ENCODE results near the gene PMS1.
A peak's percentile ranks its signal among the peaks of the same experiment; 100 is the strongest.
"Not testable (repeated sequence)": the region's sequence is repeated elsewhere in the genome, so short reads cannot be mapped to it uniquely, and the experiment has no call there.

Gene PMS1

GRCh38 chr2:189783927-189784867 is at the start of gene PMS1, which contains the start of gene ORMDL1:
Gene PMS1 (plus strand): TSS chr2:189784450. CDS start chr2:189791810, 7,360 bp downstream.
Gene ORMDL1 (minus strand): TSS chr2:189784339. CDS start chr2:189782595, 1,744 bp downstream.
- peak; percentile 66 to 98 (median 94) for DNase-seq

DNA sequence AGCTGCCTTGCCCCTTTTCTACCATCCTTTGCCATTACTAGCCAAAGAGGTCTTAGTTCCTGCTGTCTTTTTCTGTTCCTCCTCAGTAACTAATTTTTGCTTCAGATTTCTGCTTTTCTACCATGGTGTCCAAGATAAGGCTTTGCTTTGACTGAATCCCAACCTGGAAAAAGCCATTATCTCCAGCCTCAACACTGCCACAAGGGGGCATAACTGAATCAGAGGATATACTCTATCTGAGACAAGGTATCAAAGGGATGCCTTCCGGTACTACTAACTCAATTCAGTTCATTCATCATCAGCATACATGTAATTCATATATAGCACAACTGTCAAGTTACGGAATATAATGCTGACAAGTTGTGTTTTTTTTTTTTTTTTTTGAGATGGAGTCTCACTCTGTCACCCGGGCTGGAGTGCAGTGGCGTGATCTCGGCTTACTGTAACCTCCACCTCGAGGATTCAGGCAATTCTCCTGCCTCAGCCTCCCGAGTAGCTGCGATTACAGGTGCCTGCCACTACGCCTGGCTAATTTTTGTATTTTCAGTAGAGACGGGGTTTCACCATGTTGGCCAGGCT is 33.1 kb upstream of the PMS1 start:
- peak in 3 of 56 donors; percentile 0 to 18 (median 13) for DNase-seq

DNA sequence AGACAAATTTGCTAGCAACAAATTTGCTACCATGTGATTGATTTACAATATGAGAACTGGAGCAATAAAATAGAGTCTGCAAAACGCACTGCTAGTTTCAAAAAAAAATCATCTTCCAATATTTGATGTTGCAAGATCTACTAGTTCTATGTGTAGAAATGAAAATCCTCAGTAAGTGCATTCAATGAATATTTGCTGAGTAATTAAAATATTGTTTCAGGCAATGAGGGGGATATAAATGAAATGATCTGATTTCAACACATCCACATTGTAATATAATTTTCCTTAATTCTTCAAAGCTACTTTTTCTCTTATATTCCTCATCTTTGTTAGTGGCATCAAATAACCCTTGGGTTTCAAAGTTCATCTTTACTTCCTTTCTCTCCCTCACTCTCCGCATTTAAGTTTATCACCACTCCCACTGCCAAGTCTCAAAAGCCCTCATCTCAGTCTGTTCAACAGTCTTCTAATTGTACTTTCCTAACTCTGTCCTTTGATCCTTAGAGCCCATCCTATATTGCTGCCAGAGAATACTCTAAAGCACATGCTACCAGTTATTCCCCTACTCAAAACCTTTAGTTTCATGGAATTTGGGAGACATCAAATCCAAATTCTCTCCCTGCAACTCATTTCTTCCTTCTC is 27.8 kb upstream of the PMS1 start:
- no peak for DNase-seq

GRCh38 chr2:189760154-189760553 is 24.1 kb upstream of the PMS1 start:
- DNase-seq = not testable (repeated sequence)

DNA sequence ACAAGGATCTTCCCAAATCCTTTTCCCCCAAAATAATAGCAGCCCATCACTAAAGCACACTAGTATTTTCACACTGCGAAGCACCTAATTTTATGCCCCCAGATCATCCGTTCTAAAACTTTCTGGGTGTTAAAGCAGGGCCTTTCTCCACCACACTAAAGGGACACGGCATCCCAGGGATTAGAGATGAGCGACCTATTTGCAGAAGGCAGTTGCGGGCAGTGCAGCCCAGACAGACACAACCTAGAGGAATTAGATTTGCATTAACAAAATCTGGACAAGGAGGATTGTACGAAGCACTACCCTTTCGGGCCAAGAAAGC is 22.1 kb upstream of the PMS1 start:
- no peak for DNase-seq

DNA sequence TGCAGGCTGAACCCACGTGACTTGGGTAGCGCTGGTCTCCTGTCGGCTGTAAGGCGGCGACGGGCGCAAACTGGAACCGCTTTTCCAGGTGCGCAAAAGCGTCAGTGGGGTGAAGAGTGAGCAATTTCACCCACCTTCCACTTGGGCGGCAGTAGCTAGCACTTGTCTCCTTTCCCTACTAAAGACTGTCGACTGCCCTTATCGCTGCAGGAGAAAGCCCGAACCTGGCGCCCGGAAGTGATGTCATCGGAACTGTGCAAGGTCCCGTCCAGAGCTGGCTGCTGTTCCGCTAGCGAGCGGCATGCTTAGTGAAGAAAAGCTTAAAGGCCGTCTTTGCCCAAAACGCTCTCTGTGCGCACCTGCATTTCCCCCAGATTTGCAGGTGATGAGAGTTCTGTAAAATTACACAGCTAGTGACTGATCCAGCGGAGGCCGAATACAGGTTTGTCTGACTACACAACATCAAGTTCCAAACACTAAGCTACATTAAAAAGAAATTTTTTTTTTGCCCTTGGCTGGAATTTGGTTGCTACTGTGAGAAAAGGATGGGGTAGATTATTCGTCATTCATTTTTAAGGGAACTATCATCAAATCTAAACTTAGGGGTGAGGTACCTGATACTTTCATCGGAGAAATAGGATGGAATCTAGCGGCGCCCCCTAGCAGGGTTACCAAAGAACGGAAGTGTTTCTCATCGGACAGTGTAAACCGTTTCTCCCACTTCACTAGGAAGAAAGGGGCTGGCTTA is 21.5 kb upstream of the PMS1 start, which contains the start of gene OSGEPL1:
Gene OSGEPL1, minus strand, starts transcription at position 242 of the 748 bp plus-strand sequence. CDS start 1,152 bp downstream, outside the sequence.
- DNase-seq = peak; percentile 58 to 95 (median 87)

GRCh38 chr2:189763908-189764661 is 20.2 kb upstream of the PMS1 start:
- no peak for DNase-seq

DNA sequence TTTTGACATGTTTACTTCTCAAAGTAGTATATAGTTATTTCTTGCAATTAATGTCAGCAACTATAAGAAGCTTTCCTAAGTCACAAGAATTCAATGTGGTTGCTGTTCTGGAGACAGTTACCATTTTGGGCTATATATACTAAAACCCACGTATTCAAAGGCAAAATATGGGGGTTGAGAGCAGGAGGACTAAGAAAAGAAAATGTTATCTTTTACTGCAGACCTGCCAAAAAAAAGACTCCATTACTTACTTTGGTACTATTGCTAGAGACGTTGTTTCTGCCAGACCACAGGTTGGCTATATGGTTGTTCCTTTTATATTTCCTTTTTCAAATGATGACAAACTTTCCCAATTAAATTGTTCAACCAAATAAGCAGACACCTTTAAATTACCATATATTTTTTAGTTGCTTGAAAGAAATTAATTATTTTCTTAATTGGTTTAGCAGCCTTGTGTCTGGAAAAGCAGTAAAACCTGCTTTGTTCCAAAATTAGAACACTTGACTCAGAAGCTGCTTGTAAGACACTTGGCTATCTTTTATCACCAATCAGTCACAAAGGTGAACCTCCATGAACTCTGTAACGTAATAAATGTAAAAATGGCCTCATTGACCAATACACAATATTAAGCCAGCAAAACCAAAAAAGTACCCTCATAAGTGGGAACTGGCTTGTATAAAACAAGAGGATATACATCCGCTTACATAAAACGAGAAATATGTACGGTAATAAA is 13.5 kb upstream of the PMS1 start:
- DNase-seq = no peak

DNA sequence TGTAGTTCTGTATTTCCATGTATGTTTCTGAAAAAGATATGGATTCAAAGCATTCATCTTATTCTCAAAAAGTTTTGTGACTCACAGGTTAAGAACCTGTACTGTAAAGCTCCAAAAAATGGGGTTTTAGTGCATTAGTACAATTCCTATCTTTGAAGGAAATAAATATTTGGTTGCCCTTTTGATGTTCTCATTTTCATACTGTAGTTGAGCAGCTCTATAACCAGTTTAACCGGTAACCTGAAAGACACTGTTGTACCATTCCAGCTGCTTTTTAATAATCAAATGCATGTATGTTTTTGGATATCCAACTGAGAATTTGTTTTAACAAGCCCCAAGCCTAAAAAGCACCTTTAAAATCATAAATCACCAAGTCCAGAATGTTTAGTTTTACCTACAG is 12.0 kb upstream of the PMS1 start:
- no peak for DNase-seq

GRCh38 chr2:189782221-189782671 is 2.0 kb upstream of the PMS1 start:
- DNase-seq = no peak

GRCh38 chr2:189783451-189783926 is 761 bp upstream of the PMS1 start:
- DNase-seq = no peak

DNA sequence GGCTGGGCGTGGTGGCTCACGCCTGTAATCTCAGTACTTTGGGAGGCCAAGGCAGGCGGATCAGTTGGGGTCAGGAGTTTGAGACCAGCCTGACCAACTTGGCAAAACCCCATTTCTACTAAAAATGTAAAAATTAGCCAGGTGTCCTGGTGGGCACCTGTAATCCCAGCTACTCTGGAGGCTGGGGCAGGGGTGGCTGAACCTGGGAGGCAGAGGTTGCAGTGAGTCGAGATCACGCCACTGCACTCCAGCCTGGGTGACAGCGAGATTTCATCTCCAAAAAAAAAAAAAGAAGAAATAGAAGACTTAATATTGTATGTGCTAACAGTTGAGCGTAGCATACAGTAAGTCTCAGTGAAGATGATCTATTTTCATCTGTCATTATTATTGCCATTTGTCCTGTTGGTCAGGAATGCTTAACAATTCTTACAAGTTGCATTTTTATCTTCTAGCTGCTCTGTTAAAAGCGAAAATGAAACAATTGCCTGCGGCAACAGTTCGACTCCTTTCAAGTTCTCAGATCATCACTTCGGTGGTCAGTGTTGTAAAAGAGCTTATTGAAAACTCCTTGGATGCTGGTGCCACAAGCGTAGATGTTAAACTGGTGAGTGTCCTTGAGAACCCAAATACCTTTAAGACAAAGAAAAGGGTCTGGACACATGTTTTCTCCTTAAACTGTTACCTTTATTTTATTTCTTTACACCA is 7.2 kb downstream of the PMS1 start:
- no peak for DNase-seq

GRCh38 chr2:189794310-189794709 is 10.1 kb downstream of the PMS1 start:
- DNase-seq = no peak

GRCh38 chr2:189797902-189798301 is 13.7 kb downstream of the PMS1 start:
- DNase-seq = peak in 3 of 56 donors; percentile 1 to 21 (median 6)

DNA sequence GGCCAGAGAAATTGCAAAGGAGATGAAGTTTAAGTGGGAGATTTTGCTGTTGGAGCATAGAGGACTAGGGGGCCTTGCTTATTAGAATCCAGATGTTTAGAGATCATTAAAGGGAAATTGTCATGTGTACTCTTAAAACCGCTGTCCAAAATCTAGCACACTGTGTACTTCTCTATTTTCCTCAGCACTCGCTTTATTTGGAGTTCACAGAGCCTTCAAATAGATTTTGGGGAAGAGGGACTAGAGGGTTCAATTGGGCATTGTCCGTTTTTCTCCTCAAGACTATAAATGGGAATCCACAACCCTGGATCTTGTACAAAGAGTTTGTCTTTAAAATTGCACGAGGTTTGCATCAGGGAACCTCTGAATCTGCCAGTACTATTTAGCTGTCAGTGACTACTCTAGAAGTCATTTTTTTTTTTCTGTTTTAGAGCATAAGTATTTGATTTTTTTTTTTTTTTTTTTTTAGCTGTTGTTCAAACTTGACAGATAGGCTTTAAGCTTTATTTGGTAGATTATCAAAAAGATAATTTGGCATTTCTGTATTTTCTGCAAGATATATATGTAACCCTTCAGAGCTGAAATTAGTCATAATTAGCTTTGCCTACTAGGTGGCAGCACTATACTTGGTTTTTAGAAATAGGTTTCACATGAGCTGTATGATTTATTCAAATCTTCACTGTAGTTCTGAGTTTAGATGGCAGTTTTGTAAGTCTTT is 14.2 kb downstream of the PMS1 start:
- peak in 1 of 56 donors; percentile 27 for DNase-seq

GRCh38 chr2:189799030-189799331 is 14.7 kb downstream of the PMS1 start:
- no peak for DNase-seq

GRCh38 chr2:189799531-189799930 is 15.3 kb downstream of the PMS1 start:
- DNase-seq = no peak

DNA sequence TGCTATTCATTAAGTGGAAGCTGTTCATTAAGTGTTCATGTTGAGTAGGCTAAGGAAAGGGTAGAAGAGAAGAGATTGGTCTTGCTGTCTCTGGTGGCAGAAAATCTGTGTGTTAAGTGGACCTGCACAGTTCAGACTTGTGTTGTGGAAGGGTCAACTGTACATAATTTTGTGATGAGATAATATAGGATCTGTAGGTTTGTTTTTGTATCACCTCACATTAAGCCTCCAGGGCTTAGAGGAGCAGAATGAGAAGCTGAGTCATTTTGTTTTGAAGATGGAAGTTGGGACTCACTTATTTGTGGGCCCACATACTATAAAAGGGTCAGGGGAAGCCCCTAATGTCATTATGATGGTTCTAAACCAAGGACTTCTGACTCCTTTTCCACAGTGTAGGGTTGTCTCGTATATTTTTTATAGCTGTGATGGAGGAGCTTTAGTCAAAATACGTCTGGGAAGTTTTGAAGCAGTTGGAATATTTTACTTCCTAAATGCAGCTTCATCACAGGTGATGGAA is 18.2 kb downstream of the PMS1 start:
- no peak for DNase-seq
